Measurements from ENCODE around the gene CD164L2.
"Not testable (repeated sequence)": the region's sequence is repeated elsewhere in the genome, so short reads cannot be mapped to it uniquely, and the experiment has no call there.

Gene CD164L2

DNA sequence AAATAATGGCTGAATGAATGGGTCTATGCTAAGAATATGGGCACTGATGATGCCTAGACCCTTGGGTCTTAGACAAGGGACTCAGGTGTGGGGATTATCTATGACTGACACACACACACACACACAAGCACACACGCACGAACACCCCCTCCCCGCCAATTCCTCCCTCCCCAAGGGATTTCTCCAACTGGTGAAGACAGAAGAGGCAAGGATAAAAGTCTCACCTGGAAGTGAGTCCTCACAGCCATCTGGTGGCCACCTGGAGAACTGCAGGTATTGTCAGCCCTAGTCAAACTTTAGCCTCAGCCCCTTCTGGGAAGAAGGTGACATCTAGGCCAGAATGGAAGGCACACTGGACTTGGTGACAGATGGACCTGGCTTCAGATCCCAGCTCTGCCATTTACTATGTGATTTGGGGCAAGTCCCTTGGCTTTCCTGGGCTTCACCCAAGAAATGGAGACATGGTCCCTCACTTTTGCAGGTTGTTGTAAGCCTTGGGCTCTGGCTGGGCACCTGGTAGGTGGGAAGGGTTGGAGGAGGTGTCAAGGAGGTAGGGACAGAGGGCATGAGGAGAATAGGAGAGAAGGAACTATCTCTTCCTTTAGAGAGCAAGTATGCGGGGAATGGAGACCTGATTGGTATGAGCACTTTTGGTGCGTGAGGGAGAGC is 5.3 kb upstream of the CD164L2 start:
- no peak for TF ChIP-seq POLR2A (IDR thresholded peaks at IDR 0.05; ENCODE audit: low read depth, low read length)
- FAIRE-seq (no peak), DNase-seq (ENCODE audit: insufficient read length, low spot score) (no peak)

DNA sequence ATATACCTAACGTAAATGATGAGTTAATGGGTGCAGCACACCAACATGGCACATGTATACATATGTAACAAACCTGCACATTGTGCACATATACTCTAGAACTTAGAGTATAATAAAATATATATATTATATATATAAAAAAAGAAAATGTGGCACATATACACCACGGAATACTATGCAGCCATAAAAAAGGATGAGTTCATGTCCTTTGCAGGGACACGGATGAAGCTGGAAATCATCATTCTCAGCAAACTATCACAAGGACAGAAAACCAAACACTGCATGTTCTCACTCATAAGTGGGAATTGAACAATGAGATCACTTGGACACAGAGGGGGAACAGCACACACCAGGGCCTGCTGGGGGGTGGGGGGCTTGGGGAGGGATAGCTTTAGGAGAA is 1.7 kb upstream of the CD164L2 start:
- not testable (repeated sequence) for FAIRE-seq; DNase-seq (ENCODE audit: insufficient read length, low spot score)

DNA sequence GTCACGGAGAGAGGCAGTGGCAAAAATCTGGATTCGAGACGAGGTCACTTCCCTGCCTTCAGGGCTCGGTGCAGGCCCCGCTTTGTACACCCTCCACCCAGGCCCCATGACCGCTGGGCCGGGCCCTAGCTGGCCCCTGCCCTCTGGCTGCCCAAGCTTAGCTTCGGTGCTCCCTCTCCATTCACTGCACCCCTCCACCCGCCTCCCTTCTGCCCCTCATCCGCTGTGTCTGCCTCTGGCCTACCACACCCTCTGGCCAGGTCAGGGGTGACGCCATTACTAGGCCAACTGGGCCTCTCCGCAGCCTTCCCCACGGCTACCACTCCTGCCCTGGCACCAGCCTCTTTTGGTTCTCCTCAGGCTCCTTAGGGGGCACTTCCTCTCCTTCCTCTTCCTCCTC is 528 bp upstream of the CD164L2 start:
- FAIRE-seq (no peak), DNase-seq (ENCODE audit: insufficient read length, low spot score) (no peak)
- TF ChIP-seq POLR2A (IDR thresholded peaks at IDR 0.05; ENCODE audit: low read depth, low read length) = no peak

DNA sequence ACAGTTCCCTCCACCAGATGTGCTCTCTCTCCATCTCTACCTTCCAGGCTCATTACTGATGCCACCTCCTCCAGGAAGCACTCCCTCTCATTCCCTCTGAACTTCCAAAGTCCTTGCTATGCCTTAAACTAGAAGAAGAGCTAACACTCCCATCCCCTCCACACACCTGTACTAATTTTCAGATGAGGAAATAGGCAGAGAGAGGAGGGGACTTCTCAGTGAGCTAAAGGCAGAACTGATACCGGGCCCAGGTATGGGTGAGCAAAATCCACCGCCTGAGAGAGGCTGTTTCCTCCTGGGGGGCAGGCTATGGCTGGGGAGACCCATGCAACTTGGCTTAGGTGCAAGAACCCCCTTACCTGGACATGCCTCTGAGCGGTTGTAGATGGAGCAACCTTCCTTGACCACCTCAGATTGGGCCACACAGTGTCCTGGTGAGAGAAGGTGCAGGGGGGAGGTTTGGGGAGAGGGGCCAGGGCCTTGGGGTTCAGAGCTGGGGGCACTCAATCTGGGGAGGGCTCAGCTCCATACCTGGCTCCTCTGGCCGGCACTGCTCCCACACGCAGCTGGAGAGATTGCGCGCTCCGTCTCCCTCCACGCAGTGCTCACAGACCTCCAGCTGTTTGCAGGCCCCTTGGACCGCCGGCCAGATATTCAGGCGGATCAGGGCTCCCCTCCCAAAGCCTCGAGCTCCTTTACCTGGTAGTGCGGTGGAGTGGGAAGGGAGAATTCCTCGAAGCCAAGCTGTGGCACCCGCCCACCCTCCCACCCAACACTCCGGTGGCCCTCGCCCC is 967 bp downstream of the CD164L2 start:
- TF ChIP-seq POLR2A (IDR thresholded peaks at IDR 0.05; ENCODE audit: low read depth, low read length) = no peak
- no peak for FAIRE-seq
- no peak for DNase-seq (ENCODE audit: insufficient read length, low spot score)

DNA sequence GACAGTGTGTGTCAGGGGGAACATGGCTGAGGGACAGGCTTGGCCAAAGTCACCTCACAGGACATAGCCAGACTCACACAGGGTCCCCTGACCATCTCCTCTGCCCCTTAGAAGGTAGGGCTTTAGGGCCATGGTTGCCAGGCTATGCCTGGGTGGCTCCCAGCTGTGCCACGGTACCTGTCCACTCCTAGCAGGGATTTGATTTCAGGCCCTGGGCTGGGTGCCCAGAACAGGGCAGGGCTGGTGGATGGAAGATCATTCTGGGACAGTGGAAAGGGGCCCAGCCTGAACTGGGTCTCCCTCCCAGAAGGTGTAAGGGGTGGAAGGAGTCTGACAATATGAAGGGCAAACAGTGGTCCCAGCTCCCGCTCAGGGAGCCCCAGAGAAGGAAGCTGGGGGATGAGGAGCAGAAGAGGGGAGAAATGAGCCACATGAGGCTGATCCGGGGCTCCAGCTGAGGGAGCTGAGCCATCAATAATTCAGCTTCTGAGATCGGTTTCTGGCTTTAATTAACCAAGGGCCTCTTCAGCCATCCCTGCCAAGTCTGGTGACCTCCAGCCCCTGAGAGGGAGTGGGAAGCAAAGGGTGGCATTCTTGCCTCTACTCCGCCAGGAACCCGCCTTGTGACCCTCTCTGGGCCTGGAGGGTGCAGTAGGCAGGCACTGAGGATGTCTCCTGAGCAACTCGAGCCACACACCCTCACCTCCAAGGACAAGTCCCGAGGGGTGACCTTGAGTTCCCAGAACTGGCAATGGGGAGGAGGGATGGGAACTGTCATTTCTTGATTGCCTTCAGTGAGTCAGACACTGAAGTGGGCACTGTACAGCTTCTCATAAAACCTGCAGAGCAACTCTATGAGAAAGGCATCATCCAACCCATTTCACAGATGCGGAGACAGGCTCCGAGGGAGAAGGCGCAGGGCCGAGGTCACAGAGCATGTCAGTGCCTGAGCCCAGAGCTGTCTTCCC is 2.1 kb downstream of the CD164L2 start:
- TF ChIP-seq POLR2A (IDR thresholded peaks at IDR 0.05; ENCODE audit: low read depth, low read length) = no peak
- FAIRE-seq (no peak), DNase-seq (ENCODE audit: insufficient read length, low spot score) (no peak)

DNA sequence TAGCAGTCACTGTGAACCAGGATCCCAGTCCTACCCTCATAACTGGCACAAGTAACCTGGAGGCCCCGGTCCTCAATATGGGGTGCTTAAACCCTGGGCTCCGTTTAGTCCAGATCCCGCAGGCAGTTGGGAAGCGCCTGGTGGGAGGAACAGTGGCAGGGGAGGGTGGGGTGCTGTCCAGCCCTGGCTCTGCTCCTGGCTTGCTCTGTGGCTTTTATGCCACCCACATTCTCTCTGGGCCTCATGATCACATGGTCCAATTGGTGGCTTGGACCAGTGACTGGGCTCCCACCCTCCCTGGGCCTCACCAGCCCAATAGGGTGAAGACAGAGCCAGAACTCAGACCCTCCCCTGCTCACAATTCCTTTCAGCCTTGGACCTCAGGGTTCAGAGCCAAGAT is 2.9 kb downstream of the CD164L2 start:
- FAIRE-seq = no peak
- no peak for DNase-seq (ENCODE audit: insufficient read length, low spot score)
- TF ChIP-seq POLR2A (IDR thresholded peaks at IDR 0.05; ENCODE audit: low read depth, low read length) = no peak

DNA sequence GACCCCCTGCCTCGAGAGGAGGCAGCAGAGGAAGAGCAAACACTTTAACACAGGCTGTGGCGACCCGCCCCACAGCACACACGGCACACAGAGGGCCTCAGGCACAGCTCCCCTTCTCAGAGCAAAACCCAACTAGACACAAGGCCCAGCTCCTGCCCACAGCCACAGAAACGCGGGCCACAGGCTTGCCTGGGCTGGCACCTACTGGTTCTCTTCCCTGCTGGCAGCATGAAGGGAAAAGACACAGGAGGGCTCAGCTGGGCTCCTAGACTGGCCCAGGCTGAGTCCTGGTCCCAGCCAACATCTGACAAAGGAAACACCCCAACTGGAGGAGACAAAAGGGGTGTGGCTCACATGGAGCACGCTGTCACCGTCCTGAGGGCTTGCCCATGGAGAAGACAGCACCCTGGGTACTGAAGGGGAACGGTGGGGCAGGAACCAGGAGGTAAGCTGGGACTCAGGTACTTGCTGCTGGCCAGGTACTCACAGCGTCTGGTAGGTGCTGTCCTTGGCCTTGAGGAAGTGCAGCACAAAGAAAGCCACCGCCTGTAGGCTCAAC is 3.5 kb downstream of the CD164L2 start:
- no peak for TF ChIP-seq POLR2A (IDR thresholded peaks at IDR 0.05; ENCODE audit: low read depth, low read length)
- no peak for DNase-seq (ENCODE audit: insufficient read length, low spot score)
- FAIRE-seq = no peak

DNA sequence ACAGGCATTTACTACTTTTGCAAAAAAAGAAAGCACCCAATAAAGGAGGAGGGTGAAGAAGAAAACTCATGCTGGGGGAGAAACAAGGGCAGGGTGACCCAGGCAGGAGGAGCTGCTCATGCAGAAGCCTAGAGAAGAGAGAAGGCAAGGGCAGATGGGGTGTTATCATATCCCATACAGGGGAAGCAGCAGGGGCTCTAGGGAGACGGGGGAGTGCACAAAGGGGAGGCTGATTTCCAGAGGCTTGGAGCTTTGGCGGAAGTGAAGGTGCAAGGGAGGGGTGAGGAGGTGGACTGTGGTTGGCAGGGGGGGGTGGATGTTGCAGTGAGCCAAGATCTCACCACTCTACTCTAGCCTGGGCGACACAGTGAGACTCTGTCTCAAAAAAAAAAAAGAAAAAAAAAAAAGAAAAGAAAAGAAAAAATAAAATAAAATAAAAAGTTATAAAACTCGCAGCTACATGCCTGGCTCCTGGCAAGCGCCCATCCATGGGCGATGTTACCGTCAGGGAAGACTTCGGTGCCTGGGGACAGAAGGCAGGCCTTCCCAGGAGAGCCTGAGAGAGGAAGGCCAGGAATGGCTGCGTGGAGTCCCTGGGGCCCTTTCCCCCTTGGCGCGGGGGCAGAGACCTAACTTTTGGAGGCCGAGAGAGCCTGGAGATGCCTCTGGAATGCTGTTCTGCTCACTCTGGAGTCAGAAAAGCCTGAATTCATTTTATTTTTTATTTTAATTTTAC is 5.2 kb downstream of the CD164L2 start:
- no peak for TF ChIP-seq POLR2A (IDR thresholded peaks at IDR 0.05; ENCODE audit: low read depth, low read length)
- FAIRE-seq = no peak

DNA sequence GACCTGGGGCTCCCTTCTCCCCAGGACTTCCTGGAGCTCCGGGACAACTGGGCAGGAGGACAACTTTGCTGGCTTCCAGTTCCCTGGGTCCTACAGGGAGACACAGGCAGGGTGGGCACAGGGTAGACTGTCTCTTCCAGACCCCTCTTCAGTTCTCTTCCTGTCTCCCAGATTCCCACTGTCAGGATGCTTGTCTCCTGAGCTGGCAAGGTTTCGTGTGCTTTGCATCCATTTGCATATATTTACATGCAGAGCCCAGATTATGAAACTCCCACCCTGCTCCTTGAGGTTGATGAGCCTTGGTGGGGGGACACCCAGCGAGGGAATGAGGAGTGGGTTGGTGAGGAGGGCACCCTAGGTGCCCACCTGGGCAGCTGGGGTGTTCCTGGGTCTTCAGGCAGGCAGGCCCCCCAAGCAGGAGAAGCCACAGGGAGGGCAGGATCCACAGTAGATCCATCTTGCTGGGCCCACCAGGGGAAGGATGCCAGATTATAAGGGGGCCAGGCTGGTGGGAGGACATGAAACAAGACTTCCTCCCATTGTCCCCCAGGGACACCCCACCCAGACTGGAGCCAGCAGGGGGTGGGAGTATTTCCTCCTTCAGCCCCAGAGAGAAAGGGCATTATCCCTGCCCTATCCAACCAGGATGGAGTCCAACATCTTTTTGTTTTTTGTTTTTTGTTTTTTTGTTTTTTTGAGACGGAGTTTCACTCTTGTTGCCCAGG is 8.6 kb downstream of the CD164L2 start, which contains the start of gene FCN3:
TSS of gene FCN3 (minus strand) at position 463 of the 725 bp plus-strand sequence. CDS start at position 457, 6 bp downstream.
- FAIRE-seq (no peak), DNase-seq (ENCODE audit: insufficient read length, low spot score) (no peak)
- TF ChIP-seq POLR2A (IDR thresholded peaks at IDR 0.05; ENCODE audit: low read depth, low read length) = no peak

More for the DNA sequence above, 5.2 kb downstream of the CD164L2 start:
- DNase-seq (ENCODE audit: insufficient read length, low spot score) = no peak

DNA sequence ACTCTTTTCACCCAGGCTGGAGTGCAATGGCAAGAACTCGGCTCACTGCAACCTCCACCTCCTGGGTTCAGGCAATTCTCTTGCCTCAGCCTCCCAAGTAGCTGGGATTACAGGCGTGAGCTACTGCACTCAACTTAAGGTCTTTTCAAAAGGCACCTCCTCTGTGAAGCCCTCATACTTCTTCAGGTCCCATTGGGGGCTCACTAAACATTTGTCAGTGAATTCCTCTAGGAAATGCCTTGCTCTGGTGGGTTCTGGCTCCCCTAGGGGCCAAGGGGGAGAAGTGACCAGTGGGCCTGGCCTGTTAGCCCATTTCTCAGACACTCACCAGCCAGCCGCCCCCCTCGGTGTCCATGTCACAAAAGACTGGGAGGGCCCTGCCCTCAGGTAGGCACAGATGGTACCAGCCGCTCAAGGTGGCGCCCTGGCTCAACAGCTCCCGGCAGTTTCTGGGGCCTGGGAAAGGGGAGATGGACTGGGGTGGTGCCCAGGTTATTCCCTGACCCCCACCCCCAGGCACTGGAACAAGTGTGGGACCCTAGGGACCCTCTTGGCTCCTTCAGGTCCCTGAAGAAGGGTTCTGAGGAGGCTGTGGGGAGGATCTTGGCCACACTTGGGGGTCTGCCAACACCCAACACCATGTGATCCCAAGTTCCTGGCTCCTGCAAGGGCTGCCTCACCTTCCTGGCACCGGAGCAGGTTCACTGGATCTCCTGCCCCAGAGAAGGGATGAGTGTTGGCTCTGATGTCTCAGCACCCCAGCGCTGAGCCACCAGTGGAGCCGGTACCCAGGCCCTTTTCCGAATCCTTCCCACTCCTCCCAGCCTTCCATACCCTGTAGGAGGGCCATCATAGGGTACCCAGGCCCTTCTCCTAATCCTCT is 10.1 kb downstream of the CD164L2 start:
- no peak for TF ChIP-seq POLR2A (IDR thresholded peaks at IDR 0.05; ENCODE audit: low read depth, low read length)
- FAIRE-seq = no peak

DNA sequence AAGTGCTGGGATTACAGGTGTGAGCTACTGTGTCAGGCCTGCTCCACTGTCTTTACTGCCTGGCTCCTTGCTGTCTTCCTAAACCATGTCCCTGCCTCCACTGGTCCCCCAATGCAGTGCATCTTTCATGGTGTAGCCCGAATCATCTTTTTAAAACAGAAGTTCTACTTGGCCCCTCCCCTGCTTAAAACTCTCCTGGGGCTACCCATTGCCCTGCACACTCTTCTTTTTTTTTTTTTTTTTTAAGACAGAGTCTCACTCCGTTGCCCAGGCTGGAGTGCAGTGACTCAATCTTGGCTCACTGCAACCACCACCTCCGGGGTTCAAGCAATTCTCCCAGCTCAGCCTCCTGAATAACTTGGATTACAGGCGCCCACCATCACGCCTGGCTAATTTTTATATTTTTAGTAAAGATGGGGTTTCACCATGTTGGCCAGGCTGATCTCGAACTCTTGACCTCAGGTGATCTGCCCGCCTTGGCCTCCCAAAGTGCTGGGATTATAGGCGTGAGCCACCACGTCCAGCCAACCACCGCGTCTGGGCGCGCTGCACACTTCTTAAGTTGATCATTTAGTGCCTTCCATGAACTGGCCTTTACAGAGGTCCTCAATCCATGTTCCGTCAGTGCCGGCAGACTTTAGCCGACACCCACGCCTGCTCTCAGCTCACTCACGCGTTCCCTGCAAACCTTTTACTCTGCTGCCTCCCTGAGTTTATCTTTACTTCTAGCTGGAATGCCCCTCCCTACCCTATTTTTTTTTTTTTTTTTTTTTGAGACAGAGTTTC is 10.9 kb downstream of the CD164L2 start:
- FAIRE-seq (no peak), DNase-seq (ENCODE audit: insufficient read length, low spot score) (no peak)
- TF ChIP-seq POLR2A (IDR thresholded peaks at IDR 0.05; ENCODE audit: low read depth, low read length) = no peak

More for the DNA sequence above, 10.1 kb downstream of the CD164L2 start:
- DNase-seq (ENCODE audit: insufficient read length, low spot score) = no peak
